GM15510 (cell line): ENCODE results near the gene PPA1.
A peak's percentile ranks its signal among the peaks of the same experiment; 100 is the strongest.

ENCODE experiments used
- POLR2A ChIP-seq: IDR thresholded peaks from 3 replicates; pipeline ENCODE4 v1.6.1; 2011; ENCODE audit warnings: borderline replicate concordance; ENCODE audit not compliant: insufficient read length; ENCODE audit errors: extremely low read depth

The PPA1 gene

DNA sequence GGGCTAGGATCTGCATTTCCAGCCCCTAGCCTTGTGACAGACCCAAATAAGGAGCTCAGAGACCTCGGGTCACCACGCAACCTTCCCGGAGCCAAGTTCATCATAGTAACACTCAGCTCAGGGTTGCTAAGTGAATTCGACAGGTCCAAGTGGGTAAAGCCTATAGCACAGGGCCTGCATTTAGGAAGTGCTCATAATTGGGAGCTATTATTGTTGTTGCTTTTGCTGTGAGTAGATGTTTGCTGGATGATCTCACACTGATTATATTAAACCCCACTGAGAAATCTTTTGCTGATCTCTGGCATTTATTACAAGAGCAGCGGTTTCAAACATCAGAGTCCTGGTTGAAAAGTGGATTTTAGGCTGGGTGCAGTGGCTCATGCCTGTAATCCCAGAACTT lies 42.6 kb downstream of the PPA1 start:
- TF ChIP-seq POLR2A: no peak

DNA sequence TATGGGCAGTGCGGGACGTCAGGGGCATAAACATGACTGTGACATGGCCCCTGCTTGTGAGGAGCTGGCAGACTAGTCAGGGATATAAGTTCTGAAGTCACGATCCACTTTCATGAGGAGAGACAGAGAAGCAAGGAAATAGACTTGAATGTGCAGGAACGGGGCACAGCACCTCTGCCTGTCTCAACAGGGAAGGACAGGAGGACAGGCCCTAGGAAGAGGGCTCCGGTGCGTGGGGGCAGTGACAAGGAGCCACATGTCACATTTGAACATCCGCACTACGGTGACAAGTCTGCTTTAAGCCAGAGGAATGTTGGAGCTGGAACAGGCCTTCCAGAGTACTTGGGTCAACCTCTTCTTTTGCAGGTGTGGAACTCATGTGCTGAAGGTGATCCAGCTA lies 43.1 kb downstream of the PPA1 start:
- TF ChIP-seq POLR2A: no peak

DNA sequence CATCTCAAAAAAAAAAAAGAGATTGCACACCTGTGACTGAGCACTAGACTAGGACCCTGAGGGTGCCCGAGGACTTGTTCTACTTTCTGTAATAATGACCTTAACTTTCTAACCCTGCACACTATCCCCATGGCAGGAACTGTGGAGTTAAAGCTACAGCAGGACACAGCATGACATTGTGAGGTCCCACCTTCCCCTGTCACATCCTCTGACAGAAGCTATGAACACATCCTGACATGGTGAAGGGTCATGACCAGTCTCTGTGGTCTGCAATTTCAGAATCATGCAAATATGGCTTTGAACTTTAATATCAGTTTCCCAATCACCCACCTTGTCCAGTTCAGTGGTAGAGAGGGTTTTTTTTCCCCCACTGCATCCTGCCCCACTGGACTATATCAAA lies 44.5 kb downstream of the PPA1 start:
- no peak for TF ChIP-seq POLR2A

DNA sequence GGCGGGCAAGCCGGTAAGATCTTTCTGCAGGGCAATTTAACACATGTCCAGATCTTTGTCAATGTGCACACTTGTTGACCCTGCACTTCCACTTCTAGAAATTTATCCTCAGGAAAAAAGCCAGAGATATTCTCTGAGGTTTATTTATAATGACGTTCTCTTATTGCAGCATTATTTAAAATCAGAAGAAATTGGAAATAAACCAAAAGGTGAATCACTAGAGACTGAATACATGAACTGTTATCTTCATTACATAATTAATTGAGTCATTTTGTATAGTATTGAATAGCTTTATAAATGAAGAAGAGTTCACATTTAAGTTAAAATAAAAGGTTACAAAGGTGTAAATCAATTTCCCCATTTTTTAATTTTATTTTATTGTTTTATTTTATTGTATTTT lies 46.7 kb downstream of the PPA1 start:
- TF ChIP-seq POLR2A: no peak

DNA sequence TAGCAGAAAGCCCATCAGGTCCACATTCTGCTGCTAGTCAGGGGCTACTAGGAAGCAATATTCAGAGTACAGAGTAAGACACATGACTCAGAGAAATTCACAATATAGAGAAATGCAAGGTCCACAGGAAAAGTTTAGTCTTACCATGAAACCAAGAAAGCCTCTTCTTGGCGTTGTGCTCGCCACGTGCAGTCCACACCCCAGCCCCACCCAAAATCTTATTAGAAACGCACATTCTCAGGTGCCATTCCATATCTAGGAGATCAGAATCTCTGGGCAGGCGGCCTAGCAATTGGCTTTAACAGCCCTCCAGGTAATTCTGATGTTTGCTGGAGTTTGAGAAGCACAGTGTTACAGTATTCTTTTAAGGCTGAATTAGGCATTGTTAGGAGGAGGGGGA lies 47.1 kb downstream of the PPA1 start:
- no peak for TF ChIP-seq POLR2A

DNA sequence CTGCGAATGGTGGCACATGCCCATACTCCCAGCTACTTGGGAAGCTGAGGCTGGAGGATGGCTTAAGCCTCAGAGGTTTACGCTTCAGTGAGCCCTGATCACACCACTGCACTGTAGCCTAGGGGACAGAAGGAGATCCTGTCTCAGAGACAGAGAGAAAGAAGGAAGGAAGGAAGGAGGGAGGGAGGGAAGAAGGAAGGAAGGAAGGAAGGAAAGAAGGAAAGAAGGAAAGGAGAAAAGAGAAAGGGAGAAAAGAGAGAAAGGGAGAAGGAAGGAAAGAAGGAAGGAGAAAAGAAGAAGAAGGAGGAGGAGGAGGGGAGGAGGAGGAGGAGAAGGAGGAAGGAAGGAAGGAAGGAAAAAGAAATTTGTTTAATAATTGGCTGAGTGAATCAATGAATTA lies 49.9 kb downstream of the PPA1 start:
- no peak for TF ChIP-seq POLR2A

DNA sequence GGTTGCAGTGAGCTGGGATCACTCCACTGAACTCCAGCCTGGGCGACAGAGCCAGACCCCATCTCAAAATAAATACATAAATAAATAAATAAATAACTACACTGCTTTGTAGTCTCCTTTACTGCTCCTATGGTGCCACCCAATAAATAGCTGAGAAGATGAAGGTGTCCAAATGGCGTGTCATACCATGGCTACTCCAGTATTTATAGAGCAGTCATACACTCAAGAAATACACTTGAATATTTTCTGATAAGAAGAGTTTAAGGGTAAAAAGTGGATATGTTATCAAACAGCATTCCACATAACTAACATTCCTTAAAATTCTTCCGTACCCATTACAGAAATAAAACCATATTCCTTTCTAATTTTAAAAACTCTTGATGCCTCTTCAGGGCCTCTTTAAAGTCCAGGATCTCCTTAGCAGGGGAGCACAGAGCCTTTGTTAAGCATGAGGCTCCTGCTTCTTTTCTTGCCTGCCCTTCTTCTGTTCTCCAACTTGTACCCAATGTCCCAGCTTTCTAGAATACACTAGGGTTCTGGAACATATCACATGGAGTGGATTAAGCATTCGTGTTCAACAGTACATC lies 55.0 kb downstream of the PPA1 start:
- no peak for TF ChIP-seq POLR2A

DNA sequence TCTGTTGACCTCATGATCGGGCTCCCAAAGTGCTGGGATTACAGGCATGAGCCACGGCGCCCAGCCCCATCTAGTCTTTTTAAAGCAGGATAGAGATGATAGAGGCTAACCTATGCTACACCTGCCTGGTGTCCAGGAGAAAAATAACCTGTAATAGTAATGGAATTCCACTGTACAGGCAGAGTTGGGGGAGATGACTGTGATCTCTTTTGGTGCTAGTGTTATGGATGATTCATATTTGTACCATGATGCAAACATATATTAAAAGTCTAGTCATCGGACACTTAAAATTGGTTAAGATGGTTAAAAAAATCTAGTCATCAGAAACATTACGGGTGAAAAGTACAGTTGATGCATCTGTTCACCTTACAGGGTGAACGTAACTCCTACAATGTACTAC lies 56.8 kb downstream of the PPA1 start:
- TF ChIP-seq POLR2A: no peak

DNA sequence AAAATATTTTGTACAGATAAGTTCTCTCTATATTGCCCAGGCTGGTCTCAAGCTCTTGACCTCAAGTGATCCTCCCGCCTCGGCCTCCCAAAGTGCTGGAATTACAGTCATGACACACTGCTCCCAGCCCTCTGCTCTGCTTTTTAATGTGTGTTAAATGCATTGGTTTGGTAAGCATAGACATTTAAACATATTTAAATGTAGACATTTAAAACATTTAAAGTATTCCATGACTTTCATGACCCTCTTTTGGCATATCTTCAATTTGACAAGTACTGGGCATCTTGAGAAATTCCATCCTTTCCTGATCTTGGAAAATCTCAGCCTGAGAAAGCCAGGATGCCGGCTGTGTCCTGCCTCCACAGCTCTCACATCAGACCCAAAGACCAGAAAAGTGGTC lies 57.7 kb downstream of the PPA1 start:
- TF ChIP-seq POLR2A: no peak

DNA sequence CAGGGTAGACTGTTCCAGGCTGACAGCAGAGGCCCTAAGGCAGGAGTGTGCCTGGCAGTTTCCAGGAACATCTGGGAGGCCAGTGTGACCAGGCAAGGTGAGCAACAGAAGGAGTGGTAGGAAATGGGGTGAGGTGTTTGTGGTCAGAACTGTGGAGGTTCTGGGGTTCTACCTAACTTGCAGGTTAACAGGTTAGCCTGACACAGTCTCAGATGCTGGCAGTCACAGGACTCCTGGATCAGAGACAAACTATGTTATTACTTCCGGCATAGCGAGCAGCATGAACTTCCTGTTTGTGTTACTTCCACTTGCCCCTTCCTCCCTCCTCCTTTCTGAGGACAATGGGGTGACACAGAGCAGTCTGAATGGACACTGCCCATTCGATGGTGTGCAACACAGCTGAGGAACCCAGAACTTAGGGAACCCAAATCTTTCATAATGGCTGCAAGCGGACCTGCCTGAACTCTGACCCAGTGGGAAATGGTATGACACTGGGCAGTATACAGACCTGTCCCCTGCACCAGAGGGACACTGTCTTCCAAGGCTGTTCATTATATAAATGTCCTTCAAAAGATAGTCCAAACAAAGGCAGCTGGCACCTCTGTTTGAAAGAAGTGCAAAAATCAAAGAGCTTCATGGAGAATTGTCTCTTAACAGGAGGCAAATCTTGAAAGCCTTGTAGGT lies 59.0 kb downstream of the PPA1 start:
- peak; percentile 24 for TF ChIP-seq POLR2A

DNA sequence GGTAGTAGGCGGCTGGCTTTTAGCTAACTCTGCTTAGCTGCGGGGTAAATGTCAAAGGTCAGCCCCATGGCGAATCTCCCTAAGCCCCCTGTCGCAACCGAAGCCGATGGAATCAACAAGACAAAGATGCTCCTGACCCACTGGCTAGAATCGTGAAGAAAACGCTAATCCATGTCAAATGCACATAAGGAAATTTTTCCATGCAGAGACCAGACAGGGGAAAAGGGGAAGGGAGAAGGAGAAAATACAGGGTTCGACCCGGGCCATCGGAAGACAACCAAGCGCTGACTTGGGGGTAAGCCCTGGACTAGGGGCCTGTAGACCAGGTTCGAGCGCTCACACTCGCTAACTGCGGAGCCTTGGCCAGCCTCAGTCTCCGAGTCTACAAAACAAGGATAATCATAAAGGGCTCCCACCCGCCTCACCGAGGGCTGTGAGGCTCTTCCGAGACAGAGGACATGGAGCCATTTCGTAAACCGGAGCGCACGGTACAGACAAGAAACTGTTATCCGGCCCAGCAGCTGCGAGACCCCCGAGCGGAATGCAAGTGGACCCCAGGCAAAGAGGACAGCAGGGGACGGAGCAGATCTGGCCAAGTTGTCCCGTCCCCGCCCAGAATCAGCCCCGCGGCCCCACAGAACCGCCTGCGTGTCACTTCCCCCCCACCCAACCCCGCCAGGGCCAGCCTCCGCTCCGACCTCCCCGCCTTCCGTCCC lies 63.4 kb downstream of the PPA1 start:
- no peak for TF ChIP-seq POLR2A

DNA sequence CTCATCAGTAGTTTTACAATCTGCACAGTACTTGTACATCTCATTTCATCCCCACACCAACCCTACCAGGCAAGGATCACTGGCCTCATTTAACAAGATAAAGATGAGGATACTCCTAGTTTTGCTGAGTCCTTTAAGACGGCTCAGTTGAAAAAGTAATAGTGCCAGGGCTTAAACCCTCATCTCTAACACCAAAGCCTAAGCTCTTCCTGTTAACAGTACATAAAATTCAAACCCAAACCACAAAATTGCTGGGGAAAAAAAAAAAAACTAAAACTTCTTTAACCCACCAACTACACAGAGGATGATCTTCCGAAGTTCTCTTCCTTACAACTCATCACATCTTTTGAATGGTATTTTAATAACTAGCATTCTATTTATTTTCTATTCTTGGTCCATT lies 64.2 kb downstream of the PPA1 start:
- TF ChIP-seq POLR2A: no peak

DNA sequence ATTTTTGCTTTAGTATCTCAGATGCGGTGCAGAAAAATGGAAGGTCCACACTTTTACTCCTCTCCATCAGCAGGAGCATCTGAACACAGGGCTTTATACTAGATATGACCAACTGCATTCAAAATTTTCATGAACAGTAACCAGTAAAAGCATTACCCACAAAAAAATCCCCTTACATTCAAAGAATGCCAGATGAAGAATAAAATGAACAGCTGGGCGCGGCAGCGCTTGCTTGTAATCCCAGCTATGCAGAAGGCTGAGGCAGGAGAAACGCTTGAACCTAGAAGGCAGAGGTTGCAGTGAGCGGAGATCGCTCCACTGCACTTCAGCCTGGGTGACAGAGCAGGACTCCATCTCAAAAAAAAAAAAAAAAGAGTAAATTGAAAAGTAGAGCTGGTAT lies 66.0 kb downstream of the PPA1 start:
- TF ChIP-seq POLR2A: no peak

DNA sequence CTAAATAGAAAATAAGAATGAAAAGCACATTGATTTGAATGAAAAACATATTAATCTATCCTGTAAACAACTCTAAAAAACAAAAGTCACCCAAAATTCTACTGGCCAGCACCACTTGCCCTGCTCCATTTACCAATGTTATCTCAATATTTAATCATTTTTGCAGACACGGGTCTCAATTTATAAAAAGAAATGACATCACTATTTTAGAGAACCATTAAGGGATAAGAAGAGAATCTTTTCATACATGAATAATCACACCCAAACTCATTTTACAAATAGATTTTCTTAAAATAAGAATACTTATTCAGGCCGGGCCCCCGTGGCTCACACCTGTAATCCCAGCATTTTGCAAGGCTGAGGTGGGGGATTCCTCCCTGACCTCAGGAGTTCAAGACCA lies 66.8 kb downstream of the PPA1 start:
- no peak for TF ChIP-seq POLR2A

DNA sequence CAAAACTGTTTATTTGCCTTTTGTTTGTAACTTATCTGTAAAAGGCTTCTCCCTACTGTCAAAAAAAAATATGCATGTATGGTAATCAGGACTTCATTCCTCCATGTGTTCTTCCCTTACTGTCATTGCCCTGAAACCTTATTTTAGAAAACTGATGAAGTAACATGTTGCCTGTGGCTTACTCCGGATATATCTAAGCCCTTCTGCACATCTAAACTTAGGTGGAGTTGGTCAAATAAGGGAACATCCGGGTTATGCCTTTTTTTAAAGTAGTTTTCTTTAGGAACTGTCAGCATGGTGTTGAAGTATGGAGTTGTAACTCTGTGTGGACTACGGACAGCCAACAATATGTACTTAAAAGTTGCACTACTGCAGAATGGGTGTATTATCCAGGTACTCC lies 69.1 kb downstream of the PPA1 start:
- no peak for TF ChIP-seq POLR2A

DNA sequence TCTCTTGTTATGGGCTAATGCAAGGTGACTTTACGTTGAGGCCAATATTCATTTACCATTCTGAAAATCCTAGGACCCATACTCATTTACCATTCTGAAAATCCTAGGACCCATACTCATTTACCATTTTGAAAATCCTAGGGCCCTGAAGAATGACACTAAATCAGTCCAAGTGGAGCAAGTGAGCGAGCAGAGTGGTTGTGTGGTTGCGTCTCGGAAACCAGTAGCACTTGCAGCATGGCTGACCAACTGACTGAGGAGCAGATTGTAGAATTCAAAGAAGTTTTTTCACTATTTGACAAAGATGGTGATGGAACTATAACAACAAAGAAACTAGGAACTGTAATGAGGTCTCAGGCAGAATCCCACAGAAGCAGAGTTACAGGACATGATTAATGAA lies 69.8 kb downstream of the PPA1 start:
- no peak for TF ChIP-seq POLR2A
